Ovary (tissue), 3 donors: ENCODE results near the gene CCS.

Source experiments
- POLR2A ChIP-seq: fragments of 450-650 bp; IDR thresholded peaks from one replicate; pipeline ENCODE4 v1.6.1; 2017; ENCODE audit warnings: antibody characterized with exemption, mild to moderate bottlenecking, moderate library complexity
- TF ChIP-seq, protein P1 (sequence below), 3 donors: fragments of 450-650 bp in 2 of 3; fragments of 200-600 bp in 1 of 3; IDR thresholded peaks; one replicate each; pipeline versions ENCODE4 v1.5.1 to v1.8.0; 2016 to 2022; ENCODE audit warnings: antibody characterized with exemption in 3 of 3, mild to moderate bottlenecking in 1 of 3
- donor health status: DM: no; HTN: no; CAD: no.

- TF ChIP-seq, protein P1, sequence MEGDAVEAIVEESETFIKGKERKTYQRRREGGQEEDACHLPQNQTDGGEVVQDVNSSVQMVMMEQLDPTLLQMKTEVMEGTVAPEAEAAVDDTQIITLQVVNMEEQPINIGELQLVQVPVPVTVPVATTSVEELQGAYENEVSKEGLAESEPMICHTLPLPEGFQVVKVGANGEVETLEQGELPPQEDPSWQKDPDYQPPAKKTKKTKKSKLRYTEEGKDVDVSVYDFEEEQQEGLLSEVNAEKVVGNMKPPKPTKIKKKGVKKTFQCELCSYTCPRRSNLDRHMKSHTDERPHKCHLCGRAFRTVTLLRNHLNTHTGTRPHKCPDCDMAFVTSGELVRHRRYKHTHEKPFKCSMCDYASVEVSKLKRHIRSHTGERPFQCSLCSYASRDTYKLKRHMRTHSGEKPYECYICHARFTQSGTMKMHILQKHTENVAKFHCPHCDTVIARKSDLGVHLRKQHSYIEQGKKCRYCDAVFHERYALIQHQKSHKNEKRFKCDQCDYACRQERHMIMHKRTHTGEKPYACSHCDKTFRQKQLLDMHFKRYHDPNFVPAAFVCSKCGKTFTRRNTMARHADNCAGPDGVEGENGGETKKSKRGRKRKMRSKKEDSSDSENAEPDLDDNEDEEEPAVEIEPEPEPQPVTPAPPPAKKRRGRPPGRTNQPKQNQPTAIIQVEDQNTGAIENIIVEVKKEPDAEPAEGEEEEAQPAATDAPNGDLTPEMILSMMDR (IDR thresholded peaks at IDR 0.05) = no peak
- no peak for TF ChIP-seq POLR2A
Measured at GRCh38 chr11:66567787-66568123, 25.2 kb upstream of the CCS start.
